Measurements from ENCODE around the gene TAF11L4. TPM values are rescaled to one million over a fixed set of nuclear protein-coding genes. Genes with fewer than 3 reads are reported as not detected.

Gene TAF11L4
- total and polyA plus RNA-seq, 2 donors = not detected

Other genes with a start within 250 kb of the TAF11L4 start
- not detected for gene TAF11L2, start 23.6 kb upstream of the TAF11L4 start, total RNA-seq
- 0.18 TPM for gene TAF11L2, start 23.6 kb upstream of the TAF11L4 start, polyA plus RNA-seq
- not detected for gene TAF11L3, start 3.4 kb upstream of the TAF11L4 start, total RNA-seq
- gene TAF11L3, start 3.4 kb upstream of the TAF11L4 start, polyA plus RNA-seq = not detected
- not detected for gene TAF11L5, start 3.4 kb downstream of the TAF11L4 start, total RNA-seq
- not detected for gene TAF11L5, start 3.4 kb downstream of the TAF11L4 start, polyA plus RNA-seq
- not detected for gene TAF11L6, start 6.9 kb downstream of the TAF11L4 start, total RNA-seq
- gene TAF11L6, start 6.9 kb downstream of the TAF11L4 start, polyA plus RNA-seq = not detected
- gene TAF11L7, start 64.0 kb downstream of the TAF11L4 start, total RNA-seq = not detected
- gene TAF11L7, start 64.0 kb downstream of the TAF11L4 start, polyA plus RNA-seq = not detected
- not detected for gene TAF11L8, start 69.2 kb downstream of the TAF11L4 start, total RNA-seq
- not detected for gene TAF11L8, start 69.2 kb downstream of the TAF11L4 start, polyA plus RNA-seq
- not detected for gene TAF11L9, start 72.6 kb downstream of the TAF11L4 start, total RNA-seq
- not detected for gene TAF11L9, start 72.6 kb downstream of the TAF11L4 start, polyA plus RNA-seq
- gene TAF11L10, start 76.0 kb downstream of the TAF11L4 start, total RNA-seq = not detected
- gene TAF11L10, start 76.0 kb downstream of the TAF11L4 start, polyA plus RNA-seq = not detected
- not detected for gene TAF11L11, start 82.4 kb downstream of the TAF11L4 start, total RNA-seq
- gene TAF11L11, start 82.4 kb downstream of the TAF11L4 start, polyA plus RNA-seq = 0.11 TPM
- gene TAF11L12, start 88.6 kb downstream of the TAF11L4 start, total RNA-seq = not detected
- 0.09 TPM for gene TAF11L12, start 88.6 kb downstream of the TAF11L4 start, polyA plus RNA-seq
- not detected for gene TAF11L13, start 110.3 kb downstream of the TAF11L4 start, total RNA-seq
- gene TAF11L13, start 110.3 kb downstream of the TAF11L4 start, polyA plus RNA-seq = not detected
- not detected for gene TAF11L14, start 112.7 kb downstream of the TAF11L4 start, total RNA-seq
- 0.14 TPM for gene TAF11L14, start 112.7 kb downstream of the TAF11L4 start, polyA plus RNA-seq